Heart right ventricle (tissue), 16 donors: ENCODE data around the gene TRAT1. TPM values are rescaled to one million over a fixed set of nuclear protein-coding genes. Genes with fewer than 3 reads are reported as not detected.

Source experiments
- ATAC-seq, 8 donors: fragments of 200-7000 bp; cut with Tn5 transposase; one replicate each; pipeline ENCODE4 v1.9.1; 2020; ENCODE audit warnings: mild to moderate bottlenecking in 8 of 8, moderate library complexity in 8 of 8, moderate number of reproducible peaks in 1 of 8
- DNase-seq, 2 donors: peaks; one replicate each; pipeline ENCODE4 v3.0.0-alpha.2; 2020
- H3K27ac ChIP-seq, 10 donors: fragments of 200-600 bp; sonication (generic) in 2 of 10; one replicate each; pipeline versions ENCODE4 v1.5.0 to v1.8.0; 2020 to 2022; ENCODE audit warnings: mild to moderate bottlenecking in 3 of 10
- H3K27me3 ChIP-seq, 7 donors: fragments of 200-600 bp; one replicate each; pipeline ENCODE4 v1.8.0; 2021 to 2022; ENCODE audit warnings: mild to moderate bottlenecking in 2 of 7
- H3K36me3 ChIP-seq, 9 donors: fragments of 200-600 bp; sonication (generic) in 1 of 9; one replicate each; pipeline versions ENCODE4 v1.5.0 to v1.8.0; 2020 to 2022; ENCODE audit warnings: mild to moderate bottlenecking in 2 of 9
- H3K4me1 ChIP-seq, 9 donors: fragments of 200-600 bp; sonication (generic) in 1 of 9; one replicate each; pipeline versions ENCODE4 v1.5.0 to v1.8.0; 2020 to 2022; ENCODE audit warnings: mild to moderate bottlenecking in 4 of 9
- H3K4me3 ChIP-seq, 10 donors: fragments of 200-600 bp; sonication (generic) in 2 of 10; one replicate each; pipeline versions ENCODE4 v1.5.0 to v1.8.0; 2020 to 2022; ENCODE audit warnings: mild to moderate bottlenecking in 7 of 10, moderate library complexity in 2 of 10
- H3K9me3 ChIP-seq, 11 donors: fragments of 200-600 bp in 10 of 11; sonication (generic) in 2 of 11; one replicate each; pipeline versions ENCODE4 v1.5.0 to v1.8.0; 2013 to 2022; ENCODE audit warnings: mild to moderate bottlenecking in 2 of 11, control low read depth in 1 of 11, moderate library complexity in 1 of 11
- WGBS, 2 donors: extraction: QIAGEN DNeasy Blood & Tissue Kit; methylation state at CpG; one replicate each; pipeline ENCODE4 v1.1.7; 2013; ENCODE audit warnings: inconsistent platforms in 1 of 2; 5-methylcytosine and 5-hydroxymethylcytosine counted together
- intact Hi-C, 10 donors: fragments of 100-400 bp; cut with DNase I; formaldehyde crosslinking; loops; one replicate each; pipeline versions ENCODE4 v1.11.1 to v1.14.2; 2022
- polyA plus RNA-seq, 2 donors: library from polyadenylated mRNA; stranded (reverse); fragments of 200-250 nt; gene quantifications; one replicate each; pipeline ENCODE4 v1.2.3, GENCODE V29; 2013
- total RNA-seq, 10 donors: library from RNA; stranded (reverse); fragmentation: NEBNext Ultra II Directional in 3 of 10; extraction: Animal tissue kit (Norgen Biotek cat#: 25700) in 3 of 10; gene quantifications; one replicate each; pipeline versions ENCODE4 v1.2.1 to v1.2.4, GENCODE V29; 2021 to 2023
- TF ChIP-seq, protein P1 (sequence below), 9 donors: fragments of 200-600 bp; sonication (generic) in 2 of 9; IDR thresholded peaks; one replicate each; pipeline versions ENCODE4 v1.5.0 to v1.8.0; 2021 to 2022; ENCODE audit warnings: antibody characterized with exemption in 9 of 9, mild to moderate bottlenecking in 5 of 9, moderate library complexity in 1 of 9
- donor health status: Arrhythmogenic right ventricular cardiomyopathy.
- donor health status: ischemic (EF 13 %, LVEDD 7.1; RV severe dilation, severe dysfunction).
- donor health status: healthy with polysubstance abuse.
- donor health status: DM: no; HTN: yes; CAD: no.
- donor health status: DM: no; HTN: no; CAD: no.
- donor health status: ischemic (EF 25% LVEDD 6.9; RV normal size, moderate dysfunction).
- donor health status: ischemic (EF 25% LVEDD 5.7; RV mildly dilated, moderate dysfunction).
- donor health status: healthy.
- donor health status: DM: yes; HTN: yes; CAD: no.
- donor health status: Ischemic cardiomyopathy.
- donor health status: ischemic (EF 35%, LVEDD 5.7; RV mildly dilated, moderate dysfunction).
- donor health status: nonischemic (EF 11% LVEDD 7.7; RV severe dilation, severe dysfunction).
- donor health status: DM: yes; HTN: yes; CAD: no.
- donor health status: PGD.
- donor health status: ischemic (EF 29% LVEDD 5.4; RV normal size, mild dysfunction).
- donor health status: nonischemic (EF 23%, LVEDD 6.1; RV moderate dilation, normal function).

TRAT1 gene
- total and polyA plus RNA-seq, 12 donors, result 0.07 to 0.79 (median 0.20) TPM; not detected in 7

DNA sequence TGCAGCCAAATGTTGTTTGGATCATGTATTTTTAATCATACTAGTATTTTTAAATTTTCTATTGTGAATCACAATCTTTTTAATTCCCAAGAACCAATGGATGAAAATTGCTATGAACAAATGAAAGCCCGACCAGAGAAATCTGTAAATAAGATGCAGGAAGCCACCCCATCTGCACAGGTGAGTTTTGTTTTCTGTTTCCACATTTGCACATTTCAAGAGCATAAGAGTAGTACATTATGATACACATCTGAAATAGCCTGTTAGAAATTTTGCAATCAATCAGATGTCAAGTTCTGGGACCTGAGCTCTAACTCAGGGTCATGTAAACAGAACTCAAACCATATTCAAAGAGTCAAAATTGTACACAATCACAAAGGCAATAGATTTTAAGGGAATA is 26.5 kb downstream of the TRAT1 start:
- intact Hi-C loops, result no loop called here
- Histone ChIP-seq H3K9me3 (peaks cover 0 to 8% (median 0%) of the 10 kb centered on the region in 11 donors), H3K4me1 (no peaks in the 10 kb centered on the region), H3K27me3 (no peaks in the 10 kb centered on the region), H3K4me3 (no peak overlapping the region), H3K27ac (no peak overlapping the region), H3K36me3 (peaks cover 0 to 3% (median 0%) of the 10 kb centered on the region in 9 donors)
- DNase-seq, result no peak
- 80 to 85% methylated on average over 1 of the region's 1 CpG for WGBS, 2 donors
- ATAC-seq, result no peak
- TF ChIP-seq, protein P1, sequence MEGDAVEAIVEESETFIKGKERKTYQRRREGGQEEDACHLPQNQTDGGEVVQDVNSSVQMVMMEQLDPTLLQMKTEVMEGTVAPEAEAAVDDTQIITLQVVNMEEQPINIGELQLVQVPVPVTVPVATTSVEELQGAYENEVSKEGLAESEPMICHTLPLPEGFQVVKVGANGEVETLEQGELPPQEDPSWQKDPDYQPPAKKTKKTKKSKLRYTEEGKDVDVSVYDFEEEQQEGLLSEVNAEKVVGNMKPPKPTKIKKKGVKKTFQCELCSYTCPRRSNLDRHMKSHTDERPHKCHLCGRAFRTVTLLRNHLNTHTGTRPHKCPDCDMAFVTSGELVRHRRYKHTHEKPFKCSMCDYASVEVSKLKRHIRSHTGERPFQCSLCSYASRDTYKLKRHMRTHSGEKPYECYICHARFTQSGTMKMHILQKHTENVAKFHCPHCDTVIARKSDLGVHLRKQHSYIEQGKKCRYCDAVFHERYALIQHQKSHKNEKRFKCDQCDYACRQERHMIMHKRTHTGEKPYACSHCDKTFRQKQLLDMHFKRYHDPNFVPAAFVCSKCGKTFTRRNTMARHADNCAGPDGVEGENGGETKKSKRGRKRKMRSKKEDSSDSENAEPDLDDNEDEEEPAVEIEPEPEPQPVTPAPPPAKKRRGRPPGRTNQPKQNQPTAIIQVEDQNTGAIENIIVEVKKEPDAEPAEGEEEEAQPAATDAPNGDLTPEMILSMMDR (IDR thresholded peaks at IDR 0.05), result no peak

DNA sequence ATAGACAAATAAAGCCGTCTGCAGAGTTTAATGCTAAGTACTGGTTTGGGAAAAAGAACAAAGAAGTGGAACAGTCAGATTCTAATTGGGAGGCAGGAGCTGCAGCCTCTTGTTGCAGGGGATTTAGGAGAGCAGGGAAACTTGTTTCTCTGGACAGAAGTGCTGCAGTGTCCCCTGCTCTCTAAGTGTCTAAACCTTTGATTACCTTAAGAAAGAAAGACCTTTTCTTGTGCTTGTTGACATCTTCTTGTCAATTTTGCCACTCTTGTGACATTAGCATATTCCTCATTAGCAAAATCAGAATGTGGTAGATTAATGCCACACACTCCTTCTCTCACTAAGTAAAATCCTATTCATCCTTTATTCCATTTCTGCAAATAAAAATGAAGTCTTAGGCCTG is 38.8 kb downstream of the TRAT1 start:
- Histone ChIP-seq H3K4me1 (no peaks in the 10 kb centered on the region), H3K9me3 (peaks cover 0 to 9% (median 0%) of the 10 kb centered on the region in 11 donors), H3K27me3 (no peaks in the 10 kb centered on the region), H3K36me3 (no peaks in the 10 kb centered on the region), H3K4me3 (no peak overlapping the region), H3K27ac (no peak overlapping the region)
- intact Hi-C loops, result no loop called here
- DNase-seq, result no peak
- ATAC-seq, result no peak
- TF ChIP-seq, protein P1 (IDR thresholded peaks at IDR 0.05), result no peak
- WGBS, 2 donors, result 47 to 50% methylated on average over 1 of the region's 1 CpG

DNA sequence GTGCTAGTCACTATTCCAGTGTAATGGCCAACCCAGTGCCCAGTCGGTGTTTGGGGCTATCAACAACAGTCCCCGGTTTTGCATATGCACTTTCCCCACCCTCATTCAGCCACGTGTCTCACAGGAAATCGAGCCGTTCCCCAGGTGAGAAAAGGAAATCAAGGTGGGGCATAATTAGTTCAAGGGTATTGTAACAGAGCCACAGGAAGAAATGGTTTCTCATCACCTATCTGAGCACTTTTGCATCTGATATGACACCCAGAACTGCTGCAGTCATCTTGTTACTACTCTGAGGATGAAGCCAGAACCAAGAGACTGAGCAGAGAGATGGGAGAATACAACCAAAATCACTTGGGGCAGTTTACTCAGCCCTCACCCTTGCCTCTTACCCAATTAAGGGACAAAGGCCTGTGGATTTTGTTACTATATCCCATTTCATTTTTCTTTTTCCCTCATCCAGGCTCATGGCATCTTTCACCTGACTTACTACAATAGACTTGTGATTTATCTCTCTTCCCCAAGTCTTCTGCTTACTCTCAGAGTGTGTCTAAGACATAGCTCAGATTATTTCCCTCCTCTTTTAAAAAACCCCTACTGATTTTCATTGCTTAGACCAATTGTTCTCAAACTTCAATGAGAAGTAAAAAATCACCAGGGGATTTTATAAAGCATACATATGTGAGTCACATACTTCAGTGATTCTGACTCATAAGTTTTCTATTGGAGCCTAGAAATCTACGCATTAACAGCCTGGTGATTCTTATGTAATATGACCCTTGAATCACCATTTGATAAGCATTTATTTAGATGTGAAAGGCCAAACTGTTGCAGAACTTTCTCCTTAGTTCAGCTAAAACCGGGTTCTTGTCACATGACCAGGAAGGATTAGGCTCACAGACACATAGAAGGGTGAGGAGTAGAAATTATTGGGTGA is 40.5 kb downstream of the TRAT1 start:
- no peak for DNase-seq
- intact Hi-C loops, result no loop called here
- WGBS, 2 donors, result 42 to 50% methylated on average over 7 of the region's 7 CpGs
- ATAC-seq, result no peak
- peaks cover 0 to 9% (median 0%) of the 10 kb centered on the region in 11 donors for H3K9me3 ChIP-seq
- no peaks in the 10 kb centered on the region for H3K27me3 ChIP-seq
- TF ChIP-seq, protein P1 (IDR thresholded peaks at IDR 0.05), result no peak
- H3K4me3 ChIP-seq, result no peak overlapping the region
- no peaks in the 10 kb centered on the region for H3K36me3 ChIP-seq
- no peak overlapping the region for H3K27ac ChIP-seq
- H3K4me1 ChIP-seq, result no peaks in the 10 kb centered on the region

DNA sequence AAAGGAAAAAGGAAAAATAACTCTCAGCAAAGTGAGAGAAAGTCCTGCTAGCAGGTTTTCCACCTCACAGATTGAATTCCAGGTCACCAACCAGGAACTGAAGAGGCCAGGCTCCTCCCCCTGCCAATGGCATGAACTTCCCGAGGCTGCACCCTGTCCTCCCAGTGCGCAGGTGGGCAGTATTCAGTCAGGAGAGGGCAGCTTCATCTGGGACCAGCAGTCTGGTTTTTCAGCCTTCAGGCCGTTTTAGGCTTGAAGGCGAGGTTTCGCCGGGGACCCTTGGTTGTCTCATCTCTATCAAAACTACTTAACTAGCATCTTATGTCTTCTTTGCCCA is 41.2 kb downstream of the TRAT1 start:
- intact Hi-C loops, result no loop called here
- Histone ChIP-seq H3K36me3 (no peaks in the 10 kb centered on the region), H3K4me3 (no peak overlapping the region), H3K27ac (no peak overlapping the region), H3K9me3 (peaks cover 0 to 9% (median 0%) of the 10 kb centered on the region in 11 donors), H3K27me3 (no peaks in the 10 kb centered on the region), H3K4me1 (no peaks in the 10 kb centered on the region)
- ATAC-seq, result no peak
- TF ChIP-seq, protein P1 (IDR thresholded peaks at IDR 0.05), result no peak
- no peak for DNase-seq
- 83 to 88% methylated on average over 6 of the region's 6 CpGs for WGBS, 2 donors
